Neutrophil (primary cell): ENCODE measurements around the gene AKAP10.
A peak's percentile ranks its signal among the peaks of the same experiment; 100 is the strongest.

Experiments
- H3K27ac ChIP-seq: fragments of 200-600 bp; sonication (generic); 2 replicates; pipeline ENCODE4 v1.5.1; 2016; ENCODE audit warnings: mild to moderate bottlenecking, moderate library complexity
- H3K27me3 ChIP-seq: fragments of 200-600 bp; sonication (generic); 2 replicates; pipeline ENCODE4 v1.6.0; 2016; ENCODE audit warnings: mild to moderate bottlenecking
- H3K36me3 ChIP-seq: fragments of 200-600 bp; sonication (generic); 2 replicates; pipeline ENCODE4 v1.5.1; 2017
- H3K4me1 ChIP-seq, 2 experiments: fragments of 200-600 bp in 1 of 2; sonication (generic) in 1 of 2; 1 replicate in 1 of 2; 2 replicates in 1 of 2; pipeline versions ENCODE4 v1.5.1 to v1.6.1; 2013 to 2016; ENCODE audit warnings: low read depth in 1 of 2, low read length in 1 of 2, mild to moderate bottlenecking in 1 of 2, moderate library complexity in 1 of 2; ENCODE audit not compliant: control insufficient read depth in 1 of 2, insufficient read depth in 1 of 2
- H3K4me3 ChIP-seq, 2 experiments: fragments of 200-600 bp in 1 of 2; sonication (generic) in 1 of 2; 1 replicate in 1 of 2; 2 replicates in 1 of 2; pipeline ENCODE4 v1.5.1; 2013 to 2016; ENCODE audit warnings: low read depth in 1 of 2, low read length in 1 of 2, mild to moderate bottlenecking in 1 of 2, moderate library complexity in 1 of 2
- H3K9me3 ChIP-seq: fragments of 200-600 bp; sonication (generic); 2 replicates; pipeline ENCODE4 v1.5.1; 2016
- CTCF ChIP-seq: fragments of 200-600 bp; sonication (generic); IDR thresholded peaks from 2 replicates; pipeline ENCODE4 v1.5.1; 2016; ENCODE audit warnings: antibody characterized with exemption

Gene AKAP10

GRCh38 chr17:19905502-19905901 is 72.1 kb downstream of the AKAP10 start:
- H3K9me3 ChIP-seq, result peaks cover 6% of the 10 kb centered on the region
- H3K27me3 ChIP-seq, result no peaks in the 10 kb centered on the region
- H3K27ac ChIP-seq, result peak overlapping the region; percentile 6
- TF ChIP-seq CTCF, result no peak
- H3K4me3 ChIP-seq, result no peak overlapping the region
- H3K4me1 ChIP-seq, result no peaks in the 10 kb centered on the region
- H3K36me3 ChIP-seq, result peaks cover 100% of the 10 kb centered on the region

- Histone ChIP-seq H3K4me1 (no peaks in the 10 kb centered on the region), H3K27me3 (no peaks in the 10 kb centered on the region), H3K27ac (no peak overlapping the region), H3K4me3 (no peak overlapping the region), H3K36me3 (peaks cover 100% of the 10 kb centered on the region), H3K9me3 (peaks cover 6% of the 10 kb centered on the region)
- no peak for TF ChIP-seq CTCF
Observed at GRCh38 chr17:19904924-19905323, 72.7 kb downstream of the AKAP10 start.

- no peaks in the 10 kb centered on the region for H3K4me1 ChIP-seq
- peaks cover 5% of the 10 kb centered on the region for H3K9me3 ChIP-seq
- peaks cover 100% of the 10 kb centered on the region for H3K36me3 ChIP-seq
- no peak overlapping the region for H3K27ac ChIP-seq
- H3K4me3 ChIP-seq, result no peak overlapping the region
- TF ChIP-seq CTCF, result no peak
- no peaks in the 10 kb centered on the region for H3K27me3 ChIP-seq
Observed at GRCh38 chr17:19904412-19904811, 73.2 kb downstream of the AKAP10 start.

GRCh38 chr17:19900809-19901208 is 76.8 kb downstream of the AKAP10 start:
- no peak for TF ChIP-seq CTCF
- H3K9me3 ChIP-seq, result no peaks in the 10 kb centered on the region
- peaks cover 10 to 11% of the 10 kb centered on the region in 2 experiments for H3K4me1 ChIP-seq
- no peak overlapping the region for H3K4me3 ChIP-seq
- H3K27ac ChIP-seq, result no peak overlapping the region
- no peaks in the 10 kb centered on the region for H3K27me3 ChIP-seq
- H3K36me3 ChIP-seq, result peaks cover 66% of the 10 kb centered on the region

GRCh38 chr17:19897903-19898302 is 79.7 kb downstream of the AKAP10 start:
- peaks cover 36% of the 10 kb centered on the region for H3K36me3 ChIP-seq
- no peak for TF ChIP-seq CTCF
- H3K27me3 ChIP-seq, result no peaks in the 10 kb centered on the region
- no peak overlapping the region for H3K4me3 ChIP-seq
- no peak overlapping the region for H3K27ac ChIP-seq
- peaks cover 10 to 11% of the 10 kb centered on the region in 2 experiments for H3K4me1 ChIP-seq
- H3K9me3 ChIP-seq, result no peaks in the 10 kb centered on the region
